HG03095 (cell line): ENCODE measurements around the gene EIF4H.
"Not testable (repeated sequence)": the region's sequence is repeated elsewhere in the genome, so short reads cannot be mapped to it uniquely, and the experiment has no call there.

Experiments used
- ATAC-seq: cut with Tn5 transposase; IDR thresholded peaks from one replicate; pipeline ENCODE4 v1.9.1; 2021; ENCODE audit warnings: moderate library complexity; ENCODE audit not compliant: unreplicated experiment

EIF4H gene

GRCh38 chr7:74174606-74175082 lies 488 bp downstream of the EIF4H start:
- peak; percentile 22 for ATAC-seq

- no peak for ATAC-seq
Observed at GRCh38 chr7:74175340-74175739, 1.2 kb downstream of the EIF4H start.

- ATAC-seq = no peak
Observed at GRCh38 chr7:74176555-74176954, 2.4 kb downstream of the EIF4H start.

GRCh38 chr7:74178632-74179031 lies 4.5 kb downstream of the EIF4H start:
- no peak for ATAC-seq

- ATAC-seq = no peak
Observed at GRCh38 chr7:74179935-74180604, 5.9 kb downstream of the EIF4H start.

- ATAC-seq = no peak
Observed at GRCh38 chr7:74180866-74181265, 6.7 kb downstream of the EIF4H start.

- ATAC-seq = no peak
Observed at GRCh38 chr7:74181821-74182220, 7.7 kb downstream of the EIF4H start.

- ATAC-seq = no peak
Observed at GRCh38 chr7:74182453-74183090, 8.4 kb downstream of the EIF4H start.

GRCh38 chr7:74183142-74183541 lies 9.0 kb downstream of the EIF4H start:
- ATAC-seq = no peak

- ATAC-seq = no peak
Observed at GRCh38 chr7:74183653-74184450, 9.7 kb downstream of the EIF4H start.

GRCh38 chr7:74185016-74185415 lies 10.9 kb downstream of the EIF4H start:
- no peak for ATAC-seq

GRCh38 chr7:74185636-74186035 lies 11.5 kb downstream of the EIF4H start:
- ATAC-seq = no peak

GRCh38 chr7:74187915-74188675 lies 13.9 kb downstream of the EIF4H start:
- ATAC-seq = no peak

- no peak for ATAC-seq
Observed at GRCh38 chr7:74190259-74190658, 16.1 kb downstream of the EIF4H start.

GRCh38 chr7:74191231-74191630 lies 17.1 kb downstream of the EIF4H start:
- no peak for ATAC-seq

- ATAC-seq = no peak
Observed at GRCh38 chr7:74193054-74193453, 18.9 kb downstream of the EIF4H start.

- no peak for ATAC-seq
Observed at GRCh38 chr7:74193913-74194312, 19.8 kb downstream of the EIF4H start.

GRCh38 chr7:74194686-74195085 lies 20.5 kb downstream of the EIF4H start:
- ATAC-seq = no peak

GRCh38 chr7:74195139-74195860 lies 21.1 kb downstream of the EIF4H start:
- not testable (repeated sequence) for ATAC-seq

GRCh38 chr7:74195968-74196654 lies 22.0 kb downstream of the EIF4H start:
- not testable (repeated sequence) for ATAC-seq
